ENCODE measurements around the gene AICDA.
"Not testable (repeated sequence)": the region's sequence is repeated elsewhere in the genome, so short reads cannot be mapped to it uniquely, and the experiment has no call there.

AICDA gene

DNA sequence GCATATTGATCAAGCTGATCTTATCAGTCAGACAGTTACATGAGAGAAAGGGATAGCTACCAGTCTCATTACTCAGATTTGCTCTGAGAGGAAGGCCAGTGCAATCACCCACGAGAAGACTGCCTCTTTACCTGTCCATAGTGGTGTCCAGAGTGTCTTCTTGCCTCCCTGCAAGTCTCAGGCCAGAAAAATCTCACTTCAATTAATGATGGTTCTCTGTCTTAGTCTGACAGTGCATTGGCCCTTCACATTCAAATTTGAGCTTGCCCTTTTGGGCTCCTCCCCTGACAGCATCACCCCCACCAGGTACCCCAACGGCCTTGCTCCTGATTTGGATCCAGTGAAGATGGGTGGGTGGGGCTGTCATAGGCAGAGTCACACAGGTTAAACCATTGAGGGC is at the start of gene AICDA:
TSS of gene AICDA (minus strand) at position 231 of the 400 bp plus-strand sequence. CDS start at position 139, 92 bp downstream.
- no peak for DNase-seq (ENCODE audit: low read depth)

DNA sequence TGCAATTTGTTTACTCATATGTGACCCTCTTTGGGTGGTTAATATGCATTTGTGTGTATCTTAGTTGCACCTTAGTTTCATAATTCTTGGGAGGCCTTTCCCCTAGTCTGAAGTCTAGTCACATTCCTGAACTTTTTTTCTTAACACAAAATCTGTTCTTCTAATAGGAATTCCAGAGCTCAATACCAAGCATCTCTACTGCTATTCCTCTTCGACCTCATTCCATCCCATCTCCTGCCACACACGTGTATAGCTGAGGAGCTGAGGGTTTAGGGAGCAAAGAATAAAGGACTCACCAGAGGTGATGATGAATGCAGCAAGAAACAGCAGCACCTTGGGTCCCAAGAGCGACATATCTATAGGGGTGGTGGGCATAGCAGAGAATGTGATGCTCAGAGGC is 49.1 kb upstream of the AICDA start:
- DNase-seq (ENCODE audit: low read depth) = no peak

DNA sequence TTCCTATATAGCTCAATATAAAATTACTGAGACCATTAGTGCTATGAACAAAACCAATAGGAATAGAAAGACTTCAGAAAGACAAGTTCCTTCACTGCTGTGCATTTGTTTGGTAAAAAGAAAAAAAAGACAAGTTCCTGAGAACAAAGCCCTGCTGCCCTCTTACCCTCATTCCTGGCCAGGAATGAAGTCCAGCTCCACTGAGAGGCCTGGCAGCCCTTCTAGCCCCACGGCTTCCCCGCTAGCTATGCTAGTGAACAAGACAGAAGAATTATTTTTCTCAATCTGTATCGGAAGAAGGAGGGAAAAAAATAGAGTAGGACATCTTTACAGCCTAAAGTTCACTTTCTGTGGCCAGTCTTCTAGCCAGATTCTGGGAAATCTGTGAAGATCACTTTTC is 48.4 kb upstream of the AICDA start:
- no peak for DNase-seq (ENCODE audit: low read depth)

DNA sequence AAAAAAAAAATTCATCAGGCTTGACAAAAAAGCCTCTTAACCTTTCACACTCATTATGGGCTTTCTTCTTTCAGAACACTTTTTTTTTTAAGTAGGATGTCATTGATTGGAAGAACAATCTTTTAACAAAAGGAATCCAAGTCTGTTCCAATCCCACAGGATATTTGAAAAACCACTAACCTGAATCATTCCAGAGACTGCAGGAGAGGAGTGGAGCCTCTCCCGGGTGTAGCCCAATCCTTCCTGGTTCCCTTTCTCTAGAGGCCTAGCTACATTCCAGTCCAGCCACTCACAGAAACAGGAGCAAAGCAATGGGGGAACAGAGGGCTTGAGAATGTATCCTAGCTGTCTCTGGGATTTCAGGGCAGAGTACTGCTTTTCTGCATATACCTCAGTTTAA is 45.7 kb upstream of the AICDA start:
- DNase-seq (ENCODE audit: low read depth) = no peak

DNA sequence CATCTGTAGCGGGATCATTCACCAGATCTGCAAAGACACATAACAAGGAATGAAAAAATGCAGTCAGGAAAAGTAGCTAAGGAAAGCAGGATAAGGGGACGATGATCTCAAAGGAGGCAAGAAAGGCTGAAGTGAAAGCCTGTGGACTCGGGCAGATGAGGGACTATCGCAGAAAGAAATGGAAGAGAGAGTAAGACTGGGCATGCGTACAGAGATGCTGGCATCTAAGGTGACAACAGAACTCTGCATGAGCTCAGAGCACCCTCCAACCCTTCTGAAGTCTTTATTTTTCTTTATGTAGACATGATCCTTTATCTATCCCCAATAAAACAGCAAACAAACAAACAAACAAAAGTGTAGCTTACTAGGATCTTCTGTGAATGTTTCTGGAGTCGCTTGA is 42.8 kb upstream of the AICDA start:
- no peak for DNase-seq (ENCODE audit: low read depth)

DNA sequence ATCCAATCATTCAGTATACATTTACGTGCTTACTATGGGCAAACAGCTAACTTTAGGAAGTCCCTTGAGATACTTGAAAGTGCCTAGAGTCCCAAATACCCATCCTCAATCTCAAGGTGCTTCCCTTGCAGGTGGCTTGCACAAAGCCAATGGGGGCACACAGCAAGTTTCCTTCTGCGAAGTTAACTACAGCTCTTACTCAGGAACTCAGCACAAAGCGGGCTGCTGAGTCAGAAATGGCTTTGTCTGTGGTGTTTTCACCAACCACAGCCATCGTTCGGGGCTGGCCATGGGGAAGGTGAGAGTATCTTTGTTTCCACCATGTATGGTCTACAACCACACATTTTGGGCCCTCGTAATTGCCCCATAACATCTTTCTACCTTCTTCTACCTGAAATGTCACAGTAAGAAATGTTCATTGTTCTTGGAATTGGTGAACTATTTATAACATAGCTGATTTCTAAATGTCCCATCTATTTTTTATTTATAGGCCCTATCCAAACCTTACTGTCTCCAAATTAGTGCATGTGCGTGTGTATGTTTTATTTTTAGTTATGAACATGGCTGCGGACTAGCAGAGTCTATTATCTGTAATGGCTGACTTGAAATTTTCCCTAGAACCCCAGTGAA is 36.0 kb upstream of the AICDA start:
- peak; percentile 10 for DNase-seq (ENCODE audit: low read depth)

DNA sequence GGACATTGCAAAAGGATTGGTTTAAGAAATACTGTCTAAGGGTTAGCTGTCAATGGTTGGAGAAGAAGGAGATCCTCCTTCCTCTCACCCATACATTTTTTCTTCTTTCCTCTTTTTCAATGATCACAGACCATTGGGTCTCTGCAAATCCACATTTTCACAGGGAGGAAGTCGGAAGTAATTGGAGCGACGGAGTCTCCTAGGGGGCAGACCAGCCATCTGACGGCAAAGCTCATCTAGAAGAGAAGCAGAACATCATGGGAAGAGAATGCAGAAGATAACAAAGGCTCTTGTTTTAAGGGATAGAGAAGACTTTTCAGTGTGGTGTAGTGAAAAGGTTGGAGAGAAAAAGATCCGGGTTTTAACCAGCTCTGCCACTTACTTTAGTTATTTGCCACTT is 35.3 kb upstream of the AICDA start:
- no peak for DNase-seq (ENCODE audit: low read depth)

DNA sequence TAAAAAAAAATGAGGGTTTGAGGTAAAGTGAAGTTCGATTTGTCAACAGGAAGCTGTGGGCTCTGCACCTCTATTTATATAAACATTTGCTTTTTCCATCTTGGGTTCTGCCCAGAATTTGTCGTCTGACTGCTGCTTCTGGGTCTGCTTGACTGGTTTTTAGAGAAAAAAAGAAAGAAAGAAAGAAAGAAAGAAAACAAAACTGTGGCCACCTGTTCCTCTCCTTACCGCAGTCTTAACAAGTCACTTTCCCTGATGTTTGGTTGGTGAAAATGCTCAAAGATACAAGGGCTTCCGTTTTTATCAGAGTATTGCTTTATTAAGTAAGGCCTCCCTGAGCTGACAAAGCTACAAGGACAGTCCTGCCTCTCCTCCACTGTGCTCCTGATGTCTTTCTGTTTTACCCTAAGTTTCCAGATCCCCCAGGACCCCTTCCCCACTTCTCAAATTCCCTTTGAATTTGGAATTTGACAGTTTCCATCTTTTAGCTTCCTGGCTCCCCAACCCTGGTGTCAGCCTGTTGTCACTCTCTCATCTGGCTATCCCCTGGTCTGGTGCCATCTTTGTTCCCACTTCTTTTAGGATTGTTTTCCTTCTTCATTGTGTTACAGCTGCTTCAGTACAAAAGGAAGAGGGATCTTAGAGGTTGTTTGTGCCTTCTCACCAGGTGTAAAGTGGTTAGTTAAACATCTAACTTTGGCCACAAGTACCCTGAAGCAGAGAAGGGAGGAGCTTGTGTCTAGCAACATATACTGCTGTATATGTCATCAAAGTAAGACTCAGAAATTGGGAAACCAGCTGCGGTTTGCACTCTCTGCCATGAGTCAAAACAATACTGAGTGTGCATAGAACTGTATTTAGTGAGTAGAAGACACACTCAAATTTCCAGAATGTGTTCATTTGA is 31.9 kb upstream of the AICDA start:
- DNase-seq (ENCODE audit: low read depth) = no peak

DNA sequence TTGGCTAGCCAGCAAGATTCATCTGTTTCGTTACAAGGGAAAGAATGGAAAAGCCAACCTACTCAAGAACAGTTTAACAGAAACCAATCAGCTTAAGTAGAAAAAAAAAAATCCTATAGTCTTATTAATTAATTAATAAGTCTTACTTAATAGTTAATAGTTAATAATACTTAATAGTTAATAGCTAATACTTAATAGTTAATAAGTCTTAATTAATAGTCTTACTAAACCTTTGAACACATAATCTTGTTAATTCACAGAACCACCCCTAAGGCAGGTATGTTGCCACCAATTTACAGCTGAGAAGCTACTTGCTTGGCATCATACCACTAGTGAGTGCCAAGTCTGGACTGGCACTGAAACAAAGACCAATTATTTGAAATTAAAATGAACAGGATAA is 30.1 kb upstream of the AICDA start:
- DNase-seq (ENCODE audit: low read depth) = no peak

DNA sequence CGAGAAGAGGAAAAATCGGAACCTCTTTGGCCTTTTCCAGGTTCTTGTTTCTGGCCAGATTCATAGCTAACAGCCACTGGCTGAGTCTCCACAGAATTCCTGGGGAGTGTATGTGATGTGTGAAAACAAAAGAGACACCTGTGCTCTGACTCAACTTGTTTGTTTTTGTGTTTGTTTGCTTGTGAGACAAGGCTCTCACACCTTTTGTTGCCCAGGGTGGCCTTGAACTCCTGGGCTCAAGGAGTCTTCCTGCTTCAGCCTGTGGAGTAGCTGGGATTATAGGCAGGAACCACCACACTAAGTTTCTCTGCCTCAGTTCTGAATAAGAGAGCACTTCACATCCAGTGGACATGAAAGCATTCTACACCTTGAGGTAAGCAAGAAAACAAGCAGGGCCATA is 27.3 kb upstream of the AICDA start:
- DNase-seq (ENCODE audit: low read depth) = no peak

DNA sequence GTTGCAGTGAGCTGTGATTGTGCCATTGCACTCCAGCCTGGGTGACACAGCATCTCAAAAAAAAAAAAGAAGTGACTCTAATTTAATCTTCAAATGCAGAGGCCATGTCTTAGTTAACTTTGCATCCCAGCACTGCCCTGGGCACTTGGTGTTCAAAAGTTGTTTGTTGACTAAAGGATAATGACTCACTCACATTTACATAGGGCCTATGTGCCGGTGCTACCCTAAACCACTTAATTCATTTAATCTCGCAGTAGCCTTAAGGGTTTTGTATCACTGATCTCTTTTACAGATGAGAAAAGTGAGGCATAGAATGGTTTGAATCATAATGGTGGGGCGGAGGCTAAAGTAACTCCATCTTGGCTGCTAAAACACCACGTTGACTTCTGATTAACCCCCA is 26.3 kb upstream of the AICDA start:
- DNase-seq (ENCODE audit: low read depth) = no peak

DNA sequence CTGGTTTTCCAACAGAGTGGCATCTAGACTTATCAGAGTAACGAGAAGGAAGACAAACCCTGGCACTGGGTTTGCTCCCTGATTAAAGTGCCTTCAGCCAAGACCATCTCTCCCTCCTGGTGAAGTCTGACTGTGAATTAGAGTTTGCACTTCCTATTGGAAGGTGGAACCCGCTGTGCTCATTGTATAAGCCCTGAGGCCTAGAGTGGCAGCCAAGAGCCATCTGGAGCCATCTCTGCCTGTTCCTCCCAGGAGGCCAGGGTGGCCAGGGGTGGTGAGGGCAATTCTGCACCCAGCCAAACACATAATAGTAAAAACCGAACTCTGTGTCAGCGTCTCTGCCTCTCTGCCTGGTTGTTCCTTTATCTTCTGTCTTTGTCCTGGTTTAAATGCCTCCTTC is 25.0 kb upstream of the AICDA start:
- DNase-seq (ENCODE audit: low read depth) = no peak

DNA sequence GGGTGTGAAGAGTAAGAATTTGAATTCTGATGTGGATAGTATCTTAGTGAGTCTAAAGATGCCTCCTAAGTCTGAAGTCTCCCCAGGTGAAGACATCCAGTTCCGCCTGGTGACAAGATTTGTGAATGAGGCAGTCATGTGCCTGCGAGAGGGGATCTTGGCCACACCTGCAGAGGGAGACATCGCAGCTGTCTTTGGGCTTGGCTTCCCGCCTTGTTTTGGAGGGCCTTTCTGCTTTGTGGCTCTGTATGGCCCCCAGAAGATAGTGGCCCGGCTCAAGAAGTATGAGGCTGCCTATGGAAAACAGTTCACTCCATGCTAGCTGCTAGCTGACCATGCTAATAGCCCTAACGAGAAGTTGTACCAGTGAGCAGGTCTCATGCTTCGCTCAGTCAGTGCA is 24.6 kb upstream of the AICDA start:
- DNase-seq (ENCODE audit: low read depth) = no peak

DNA sequence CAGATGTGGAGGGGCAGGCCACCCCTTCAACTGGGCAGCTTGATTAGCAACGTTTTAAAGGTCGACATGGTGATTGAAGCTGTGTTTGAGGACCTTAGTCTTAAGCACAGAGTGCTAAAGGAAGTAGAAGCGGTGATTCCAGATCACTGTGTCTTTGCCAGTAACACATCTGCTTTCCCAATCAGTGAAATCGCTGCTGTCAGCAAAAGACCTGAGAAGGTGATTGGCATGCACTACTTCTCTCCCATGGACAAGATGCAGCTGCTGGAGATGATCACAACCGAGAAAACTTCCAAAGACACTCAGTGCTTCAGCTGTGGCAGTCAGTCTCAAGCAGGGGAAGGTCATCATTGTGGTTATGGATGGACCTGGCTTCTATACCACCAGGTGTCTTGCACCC is 23.9 kb upstream of the AICDA start:
- DNase-seq (ENCODE audit: low read depth) = no peak

DNA sequence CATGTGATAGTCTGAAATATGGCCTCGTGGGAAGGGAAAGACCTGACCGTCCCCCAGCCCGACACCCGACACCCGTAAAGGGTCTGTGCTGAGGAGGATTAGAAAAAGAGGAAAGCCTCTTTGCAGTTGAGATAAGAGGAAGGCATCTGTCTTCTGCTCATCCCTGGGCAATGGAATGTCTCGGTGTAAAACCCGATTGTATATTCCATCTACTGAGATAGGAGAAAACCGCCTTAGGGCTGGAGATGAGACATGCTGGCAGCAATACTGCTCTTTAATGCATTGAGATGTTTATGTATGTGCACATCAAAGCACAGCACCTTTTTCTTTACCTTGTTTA is 23.3 kb upstream of the AICDA start:
- DNase-seq (ENCODE audit: low read depth) = not testable (repeated sequence)

DNA sequence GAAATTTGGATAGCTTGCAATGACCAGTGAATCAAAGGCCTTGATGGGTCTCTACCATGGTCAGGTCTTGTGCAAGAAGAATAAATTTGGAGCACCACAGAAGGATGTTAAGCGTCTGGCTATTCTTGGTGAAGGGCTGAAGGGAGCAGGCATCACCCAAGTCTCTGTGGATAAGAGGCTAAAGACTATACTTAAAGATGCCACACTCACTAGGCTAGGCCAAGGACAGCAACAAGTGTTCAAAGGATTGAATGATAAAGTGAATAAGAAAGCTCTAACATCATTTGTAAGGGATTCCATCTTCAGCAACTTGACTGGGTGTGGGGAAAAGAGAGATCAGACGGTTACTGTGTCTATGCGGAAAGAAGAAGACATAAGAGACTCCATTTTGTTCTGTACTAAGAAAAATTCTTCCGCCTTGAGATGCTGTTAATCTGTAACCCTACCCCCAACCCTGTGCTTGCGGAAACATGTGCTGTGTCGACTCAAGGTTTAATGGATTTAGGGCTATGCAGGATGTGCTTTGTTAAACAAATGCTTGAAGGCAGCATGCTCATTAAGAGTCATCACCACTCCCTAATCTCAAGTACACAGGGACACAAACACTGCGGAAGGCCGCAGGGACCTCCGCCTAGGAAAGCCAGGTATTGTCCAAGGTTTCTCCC is 22.8 kb upstream of the AICDA start:
- DNase-seq (ENCODE audit: low read depth) = not testable (repeated sequence)

DNA sequence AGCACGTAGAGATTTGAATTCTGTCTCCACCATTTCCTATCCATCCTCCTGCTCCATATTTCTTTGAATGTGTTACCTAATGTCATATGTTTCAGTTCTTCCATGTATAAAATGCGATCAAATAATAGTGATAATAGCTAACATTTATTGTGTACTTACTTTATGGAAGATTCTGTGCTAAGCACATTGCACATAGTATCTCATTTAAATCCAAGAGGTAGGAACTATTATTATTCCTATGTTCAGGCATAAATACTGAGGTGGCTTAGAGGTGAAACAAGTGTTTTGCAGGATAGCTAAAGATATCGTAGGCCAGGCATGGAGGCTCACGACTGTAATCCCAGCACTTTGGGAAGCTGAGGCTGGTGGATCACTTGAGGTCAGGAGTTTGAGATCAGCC is 17.5 kb upstream of the AICDA start:
- DNase-seq (ENCODE audit: low read depth) = no peak

DNA sequence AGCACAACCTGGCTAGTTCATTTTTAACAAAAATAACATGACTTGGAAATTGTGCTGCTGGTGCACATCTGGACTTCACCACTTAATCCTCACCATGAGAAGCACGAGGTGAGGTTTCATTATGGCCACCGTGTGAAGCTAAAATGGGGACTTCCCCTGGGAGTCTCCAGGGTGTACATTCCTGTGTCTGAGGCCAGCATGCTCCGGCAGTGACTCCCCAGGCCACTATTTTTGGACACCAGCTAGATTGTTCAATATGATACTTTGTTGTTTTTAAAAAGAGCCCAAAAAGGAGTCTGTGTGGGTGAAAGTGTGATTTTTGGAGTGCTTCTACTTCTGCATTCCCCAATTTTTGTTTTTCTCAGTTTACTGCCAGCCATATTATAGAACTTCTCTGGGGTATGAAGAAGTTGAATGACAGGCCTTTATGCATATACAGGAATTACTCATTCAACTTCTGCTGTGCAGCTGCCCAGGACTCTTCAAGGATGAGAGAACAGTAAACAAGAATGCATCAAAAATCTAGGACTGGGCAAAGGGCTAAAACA is 16.9 kb upstream of the AICDA start:
- no peak for DNase-seq (ENCODE audit: low read depth)

DNA sequence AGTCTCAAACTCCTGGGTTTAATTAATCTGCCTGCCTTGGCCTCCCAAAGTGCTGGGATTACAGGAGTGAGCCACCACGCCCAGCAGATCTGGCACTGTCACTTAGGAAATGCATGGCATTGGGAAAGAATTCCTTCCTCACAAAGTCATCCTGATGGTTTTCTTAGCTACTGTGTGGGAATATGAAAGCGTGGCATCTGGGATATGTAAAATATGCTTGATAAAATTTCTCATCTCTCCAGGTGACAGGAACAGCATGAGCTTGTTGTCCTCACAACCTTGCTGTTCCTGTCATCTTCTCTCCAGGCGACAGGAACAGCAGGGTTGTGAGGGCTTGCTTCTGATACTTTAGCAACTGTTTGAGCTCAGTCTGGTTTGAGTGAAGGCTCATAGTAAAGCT is 16.1 kb upstream of the AICDA start:
- no peak for DNase-seq (ENCODE audit: low read depth)

DNA sequence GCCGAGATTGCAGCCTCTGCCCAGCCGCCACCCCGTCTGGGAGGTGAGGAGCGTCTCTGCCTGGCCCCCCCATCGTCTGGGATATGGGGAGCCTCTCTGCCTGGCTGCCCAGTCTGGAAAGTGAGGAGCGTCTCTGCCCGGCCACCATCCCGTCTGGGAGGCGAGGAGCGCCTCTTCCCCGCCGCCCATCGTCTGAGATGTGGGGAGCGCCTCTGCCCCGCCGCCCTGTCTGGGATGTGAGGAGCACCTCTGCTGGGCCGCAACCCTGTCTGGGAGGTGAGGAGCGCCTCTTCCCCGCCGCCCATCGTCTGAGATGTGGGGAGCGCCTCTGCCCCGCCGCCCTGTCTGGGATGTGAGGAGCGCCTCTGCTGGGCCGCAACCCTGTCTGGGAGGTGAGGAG is 12.1 kb upstream of the AICDA start:
- not testable (repeated sequence) for DNase-seq (ENCODE audit: low read depth)

DNA sequence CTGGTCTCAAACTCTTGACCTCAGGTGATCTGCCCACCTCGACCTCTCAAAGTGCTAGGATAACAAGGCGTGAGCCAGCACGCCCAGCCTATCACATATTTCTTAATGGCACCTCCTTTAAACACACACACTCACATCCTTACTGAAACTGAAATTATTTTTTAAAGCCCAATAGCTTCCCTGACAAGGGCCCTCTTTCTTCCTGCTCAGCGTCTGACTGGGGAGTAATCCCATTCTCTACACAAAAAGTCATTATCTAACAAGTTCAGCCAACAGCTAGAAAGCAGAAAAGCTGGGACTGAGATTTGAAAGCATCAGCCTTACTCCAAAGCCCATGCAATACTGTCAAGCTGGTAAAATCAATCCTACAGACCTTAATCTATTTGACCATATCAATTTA is 10.0 kb upstream of the AICDA start:
- DNase-seq (ENCODE audit: low read depth) = no peak

DNA sequence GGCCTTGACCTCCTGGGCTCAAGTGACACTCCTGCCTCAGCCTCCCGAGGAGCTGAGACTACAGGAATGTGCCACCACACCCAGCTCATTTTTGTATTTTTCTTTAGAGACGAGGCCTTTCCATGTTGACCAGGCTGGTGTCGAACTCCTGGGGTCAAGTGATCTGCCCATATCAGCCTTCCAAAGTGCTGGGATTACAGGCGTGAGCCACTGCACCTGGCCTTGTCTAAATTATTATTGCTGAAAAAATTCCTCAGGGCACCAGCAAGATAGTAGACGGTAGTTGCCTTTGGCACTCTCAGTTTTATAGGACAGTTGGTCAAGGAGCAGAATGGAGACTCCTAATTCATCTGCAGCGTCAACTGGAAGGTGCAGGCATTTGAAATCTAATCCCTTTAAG is 2.5 kb upstream of the AICDA start:
- no peak for DNase-seq (ENCODE audit: low read depth)

DNA sequence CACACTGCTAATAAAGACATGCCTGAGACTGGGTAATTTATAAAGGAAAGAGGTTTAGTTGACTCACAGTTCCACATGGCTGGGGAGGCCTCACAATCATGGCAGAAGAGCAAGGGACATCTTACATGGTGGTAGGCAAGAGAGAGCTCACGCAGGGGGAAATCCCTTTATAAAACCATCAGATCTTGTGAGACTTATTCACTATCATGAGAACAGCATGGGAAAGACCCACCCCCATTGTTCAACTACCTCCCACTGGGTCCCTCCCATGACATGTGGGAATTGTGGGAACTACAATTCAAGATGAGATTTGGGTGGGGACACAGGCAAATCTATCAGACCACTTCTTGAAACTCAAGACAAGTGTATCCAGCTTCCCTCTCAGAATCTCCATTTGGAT is 1.2 kb upstream of the AICDA start:
- not testable (repeated sequence) for DNase-seq (ENCODE audit: low read depth)

All from stimulated activated CD8-positive, alpha-beta memory T cell treated with anti-CD3 and anti-CD28 coated beads, Interleukin-15, amount 100 ng/mL, for 24 hours (primary cell).